SK-N-MC (cell line): Measurements from ENCODE around the gene FIGLA.

ENCODE experiments used
- DNase-seq: peaks from one replicate; pipeline ENCODE4 v3.0.0-alpha.2; 2011; ENCODE audit warnings: low read depth, low spot score
- H3K27ac ChIP-seq: fragments of 200-600 bp; sonication (generic); 2 replicates; pipeline ENCODE4 v1.5.1; 2016; ENCODE audit warnings: mixed run types
- H3K36me3 ChIP-seq: fragments of 200-600 bp; sonication (generic); 2 replicates; pipeline ENCODE4 v1.6.1; 2017; ENCODE audit warnings: antibody characterized with exemption, low read length, mixed read lengths; ENCODE audit not compliant: insufficient read depth
- H3K4me3 ChIP-seq: fragments of 200-600 bp; sonication (generic); 2 replicates; pipeline ENCODE4 v1.5.1; 2016
- H3K9ac ChIP-seq: fragments of 200-600 bp; sonication (generic); 2 replicates; pipeline ENCODE4 v1.8.0; 2017; ENCODE audit warnings: mixed run types, mixed read lengths; ENCODE audit not compliant: insufficient read length
- H3K9me3 ChIP-seq: fragments of 200-600 bp; sonication (generic); 2 replicates; pipeline ENCODE4 v1.6.1; 2017; ENCODE audit warnings: low read depth, mild to moderate bottlenecking, antibody characterized with exemption, low read length, moderate library complexity, mixed read lengths
- EZH2 ChIP-seq: fragments of 200-600 bp; sonication (generic); IDR thresholded peaks from one replicate; pipeline ENCODE4 v1.6.1; 2017; ENCODE audit warnings: antibody characterized with exemption
- FOXP2 ChIP-seq: optimal IDR thresholded peaks from 2 replicates; pipeline ENCODE3; 2011; ENCODE audit warnings: mild to moderate bottlenecking, moderate library complexity; ENCODE audit not compliant: insufficient read depth; ENCODE audit errors: extremely low read length, control extremely low read depth
- POLR2AphosphoS5 ChIP-seq: IDR thresholded peaks from 2 replicates; pipeline ENCODE4 v1.6.1; 2012; ENCODE audit warnings: mild to moderate bottlenecking, low read depth, low read length, borderline replicate concordance

The FIGLA gene

GRCh38 chr2:70790136-70790828 lies at the start of gene FIGLA:
TSS of gene FIGLA (minus strand) at chr2:70790643. CDS start at chr2:70790638, 5 bp downstream.
- no peaks in the 10 kb centered on the region for H3K36me3 ChIP-seq
- no peak within 1 kb of the TSS for H3K27ac ChIP-seq
- TF ChIP-seq POLR2AphosphoS5 = no peak
- TF ChIP-seq EZH2 = peak; percentile 83
- no peak for TF ChIP-seq FOXP2
- DNase-seq = no peak
- peak within 1 kb of the TSS; percentile 55 for H3K4me3 ChIP-seq
- H3K9me3 ChIP-seq = no peaks in the 10 kb centered on the region
- no peak within 1 kb of the TSS for H3K9ac ChIP-seq

GRCh38 chr2:70837980-70838925 lies 47.8 kb upstream of the FIGLA start:
- no peak for TF ChIP-seq FOXP2
- no peak for TF ChIP-seq POLR2AphosphoS5
- no peak for TF ChIP-seq EZH2
- Histone ChIP-seq H3K4me3 (no peak overlapping the region), H3K27ac (no peak overlapping the region), H3K9me3 (no peaks in the 10 kb centered on the region), H3K36me3 (no peaks in the 10 kb centered on the region), H3K9ac (no peak overlapping the region)
- no peak for DNase-seq

GRCh38 chr2:70835643-70836042 lies 45.2 kb upstream of the FIGLA start, which contains the start of gene CD207:
TSS of gene CD207 (minus strand) at chr2:70835816. CDS start at chr2:70835776, 40 bp downstream.
- Histone ChIP-seq H3K9me3 (no peaks in the 10 kb centered on the region), H3K4me3 (no peak within 1 kb of the TSS), H3K27ac (no peak within 1 kb of the TSS), H3K36me3 (no peaks in the 10 kb centered on the region), H3K9ac (no peak within 1 kb of the TSS)
- TF ChIP-seq EZH2 (no peak), FOXP2 (no peak), POLR2AphosphoS5 (no peak)
- DNase-seq = no peak

GRCh38 chr2:70834881-70835280 lies 44.4 kb upstream of the FIGLA start:
- H3K36me3 ChIP-seq = no peaks in the 10 kb centered on the region
- H3K27ac ChIP-seq = no peak overlapping the region
- TF ChIP-seq POLR2AphosphoS5 (no peak), EZH2 (no peak), FOXP2 (no peak)
- H3K9ac ChIP-seq = no peak overlapping the region
- DNase-seq = no peak
- no peaks in the 10 kb centered on the region for H3K9me3 ChIP-seq
- H3K4me3 ChIP-seq = no peak overlapping the region

GRCh38 chr2:70834106-70834505 lies 43.7 kb upstream of the FIGLA start:
- no peak for DNase-seq
- TF ChIP-seq FOXP2 = no peak
- TF ChIP-seq EZH2 = no peak
- no peak for TF ChIP-seq POLR2AphosphoS5
- Histone ChIP-seq H3K9me3 (no peaks in the 10 kb centered on the region), H3K4me3 (no peak overlapping the region), H3K9ac (no peak overlapping the region), H3K27ac (no peak overlapping the region), H3K36me3 (no peaks in the 10 kb centered on the region)

GRCh38 chr2:70833246-70833645 lies 42.8 kb upstream of the FIGLA start:
- Histone ChIP-seq H3K36me3 (no peaks in the 10 kb centered on the region), H3K9ac (no peak overlapping the region), H3K27ac (no peak overlapping the region), H3K4me3 (no peak overlapping the region), H3K9me3 (no peaks in the 10 kb centered on the region)
- TF ChIP-seq FOXP2 (no peak), POLR2AphosphoS5 (no peak), EZH2 (no peak)
- no peak for DNase-seq

GRCh38 chr2:70832386-70832785 lies 41.9 kb upstream of the FIGLA start:
- H3K27ac ChIP-seq = no peak overlapping the region
- H3K4me3 ChIP-seq = no peak overlapping the region
- no peak overlapping the region for H3K9ac ChIP-seq
- H3K36me3 ChIP-seq = no peaks in the 10 kb centered on the region
- no peak for DNase-seq
- TF ChIP-seq FOXP2 (no peak), EZH2 (no peak), POLR2AphosphoS5 (no peak)
- H3K9me3 ChIP-seq = no peaks in the 10 kb centered on the region

- H3K27ac ChIP-seq = no peak overlapping the region
- no peak for TF ChIP-seq EZH2
- TF ChIP-seq POLR2AphosphoS5 = no peak
- no peak for TF ChIP-seq FOXP2
- H3K9ac ChIP-seq = no peak overlapping the region
- DNase-seq = no peak
- H3K4me3 ChIP-seq = no peak overlapping the region
- no peaks in the 10 kb centered on the region for H3K9me3 ChIP-seq
- H3K36me3 ChIP-seq = no peaks in the 10 kb centered on the region
Measured at GRCh38 chr2:70831861-70832260, 41.4 kb upstream of the FIGLA start.
